Activated CD4-positive, alpha-beta T cell treated with anti-CD3 and anti-CD28 coated beads for 48 hours (primary cell): ENCODE data around the gene EIF1AD.
"Not testable (repeated sequence)": the region's sequence is repeated elsewhere in the genome, so short reads cannot be mapped to it uniquely, and the experiment has no call there.

Experiments
- DNase-seq: peaks from one replicate; pipeline ENCODE4 v3.0.0-alpha.2; 2020

The EIF1AD gene

GRCh38 chr11:66001942-66002647 lies at the start of gene EIF1AD, which contains the start of gene BANF1:
Gene EIF1AD, minus strand, starts transcription at chr11:66002157. Its CDS starts 1,768 bp downstream, at chr11:66000389.
Gene BANF1, plus strand, starts transcription at chr11:66002503. Its CDS starts 748 bp downstream, at chr11:66003251.
- DNase-seq = peak; percentile 95

DNA sequence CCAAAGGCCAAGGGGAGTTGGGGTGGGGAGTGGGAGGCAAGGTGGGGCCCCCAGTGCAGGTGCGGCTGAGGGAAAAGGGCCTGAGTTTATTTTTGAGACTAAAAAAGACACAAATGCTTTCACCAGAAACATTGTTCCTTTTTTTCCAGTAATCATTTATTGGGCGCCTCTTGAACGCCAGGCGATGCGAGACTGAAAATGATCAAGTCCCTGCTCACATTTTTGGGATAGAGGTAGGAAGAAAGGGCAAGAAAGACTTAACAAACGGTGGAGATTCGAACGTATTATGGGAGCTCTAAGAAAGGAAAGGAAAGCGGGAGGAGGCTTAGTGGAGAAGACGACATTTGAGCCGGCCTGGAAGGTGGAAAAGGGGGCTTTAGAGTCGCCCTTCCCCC lies 49.4 kb upstream of the EIF1AD start:
- DNase-seq = no peak

GRCh38 chr11:66050581-66051231 lies 48.7 kb upstream of the EIF1AD start:
- DNase-seq = no peak

DNA sequence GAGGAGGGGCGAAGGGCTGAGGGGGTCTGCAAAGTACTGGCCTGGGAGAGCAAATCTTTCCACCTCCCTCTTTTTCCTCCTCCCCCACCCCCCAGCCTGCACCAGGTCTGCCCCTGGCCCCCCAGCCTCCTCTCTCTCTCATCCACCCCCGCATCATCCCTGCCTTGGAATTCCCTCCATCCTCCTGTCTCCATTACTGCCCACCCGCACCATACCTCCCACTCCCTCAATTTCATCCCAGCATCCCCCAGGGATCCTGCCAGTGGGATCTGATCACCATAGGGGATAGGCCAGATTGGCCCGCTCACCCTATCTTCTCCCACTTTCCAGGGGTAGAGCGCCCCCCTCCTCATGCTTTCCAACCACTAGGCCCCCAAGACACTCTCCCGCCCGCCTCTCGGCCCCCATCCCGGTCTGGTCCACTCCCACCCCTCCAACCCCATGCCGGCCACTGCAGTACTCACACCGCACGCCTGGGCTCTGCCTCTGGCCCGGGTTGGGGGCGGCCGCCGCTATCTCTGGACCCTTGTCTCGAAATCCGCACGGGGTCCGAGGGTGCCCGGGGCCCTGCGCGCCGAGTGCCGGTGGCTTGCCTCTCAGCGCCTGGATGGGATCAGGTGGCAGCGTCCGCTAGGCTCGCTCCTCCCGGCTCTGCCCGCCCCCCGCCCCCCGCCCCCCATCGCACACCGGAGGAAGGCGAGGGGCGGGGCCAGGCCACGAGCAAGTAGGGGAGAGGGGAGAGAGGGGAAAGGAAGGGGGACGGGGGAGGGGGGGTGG lies 46.8 kb upstream of the EIF1AD start, which contains the start of gene GAL3ST3:
Gene GAL3ST3 (minus strand): TSS at position 615 of the 777 bp plus-strand sequence. CDS start 3,746 bp downstream, outside the sequence.
- DNase-seq = no peak

DNA sequence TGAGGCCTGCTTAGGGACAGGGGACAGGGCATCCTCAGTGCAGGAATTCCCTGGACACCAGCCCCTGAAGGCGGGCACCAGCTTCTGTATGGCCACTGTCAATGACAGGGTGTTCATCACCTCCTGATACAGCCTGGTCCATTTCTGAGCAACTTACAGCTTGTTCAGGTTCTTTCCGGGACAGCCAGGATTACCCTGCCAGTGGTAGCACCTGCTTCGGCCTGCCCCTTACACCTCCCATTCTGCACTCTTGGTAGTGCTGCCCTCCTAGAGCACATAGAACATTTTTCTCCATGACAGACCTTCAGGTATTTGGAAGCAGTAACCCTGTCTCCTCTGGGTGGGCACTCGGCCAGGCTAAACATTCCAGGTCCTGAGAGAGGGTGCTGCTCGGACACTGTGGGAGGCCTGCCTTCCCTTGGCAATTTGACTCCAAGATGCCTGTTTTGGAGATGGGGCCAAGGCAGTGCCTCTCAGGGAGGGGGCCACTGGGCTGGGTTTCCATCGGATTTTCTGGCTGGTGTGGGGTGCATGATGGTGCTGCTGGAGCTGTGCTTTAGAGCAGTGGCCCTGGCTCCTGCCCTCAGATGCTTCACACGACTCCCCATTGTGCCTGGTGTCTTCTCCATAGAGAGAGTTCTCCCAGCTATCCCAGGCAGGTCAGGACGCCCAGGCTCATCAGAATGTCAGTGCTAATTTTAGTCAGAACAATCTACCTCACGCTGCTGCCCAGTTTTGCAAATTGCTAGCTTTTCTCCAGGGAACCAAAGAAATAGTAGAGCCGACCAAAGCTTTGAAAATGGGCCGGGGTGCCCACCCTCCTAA lies 45.8 kb upstream of the EIF1AD start:
- DNase-seq = no peak

DNA sequence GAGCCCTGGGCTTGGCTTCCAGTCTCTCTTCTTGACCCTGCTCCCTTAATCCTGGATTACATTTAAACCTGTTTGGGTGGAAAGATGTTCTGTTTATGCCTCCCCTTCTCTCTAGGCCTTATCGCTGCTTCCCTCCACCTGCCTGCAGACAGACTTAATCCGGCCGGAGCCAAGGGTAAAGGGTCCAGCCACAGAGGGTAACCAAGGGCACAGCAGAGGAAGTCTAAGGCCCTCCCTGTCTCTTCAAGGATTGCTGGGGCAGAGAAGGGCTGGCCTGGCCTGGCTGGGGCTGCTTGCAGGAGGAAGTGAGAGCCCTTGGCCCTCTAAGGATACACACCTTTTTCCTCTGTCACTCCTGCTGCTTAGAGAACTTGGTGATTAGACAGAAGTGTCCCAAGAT lies 44.9 kb upstream of the EIF1AD start:
- no peak for DNase-seq

- DNase-seq = peak; percentile 89
Measured at GRCh38 chr11:66045177-66045639, 43.3 kb upstream of the EIF1AD start.

DNA sequence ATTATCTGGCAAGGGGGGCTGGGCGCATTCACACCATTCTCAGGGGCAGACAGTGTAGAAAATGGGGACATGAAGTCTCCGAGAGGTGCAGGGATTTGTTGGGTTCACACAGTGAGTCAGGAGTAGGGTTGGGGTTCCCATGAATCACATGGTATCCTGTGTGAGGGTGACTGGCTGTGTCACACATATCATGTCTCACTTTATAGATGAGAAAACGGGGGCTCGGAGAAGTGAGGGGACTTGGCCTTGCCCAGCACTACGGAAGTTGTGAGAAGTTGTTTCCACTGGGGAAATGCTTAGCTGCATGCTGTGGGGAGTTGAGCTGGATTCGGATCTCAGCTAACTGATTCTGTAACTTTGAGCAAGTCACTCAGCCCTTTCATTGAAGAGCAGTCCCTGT lies 42.8 kb upstream of the EIF1AD start:
- peak; percentile 34 for DNase-seq

- no peak for DNase-seq
Measured at GRCh38 chr11:66042996-66043906, 41.3 kb upstream of the EIF1AD start.

DNA sequence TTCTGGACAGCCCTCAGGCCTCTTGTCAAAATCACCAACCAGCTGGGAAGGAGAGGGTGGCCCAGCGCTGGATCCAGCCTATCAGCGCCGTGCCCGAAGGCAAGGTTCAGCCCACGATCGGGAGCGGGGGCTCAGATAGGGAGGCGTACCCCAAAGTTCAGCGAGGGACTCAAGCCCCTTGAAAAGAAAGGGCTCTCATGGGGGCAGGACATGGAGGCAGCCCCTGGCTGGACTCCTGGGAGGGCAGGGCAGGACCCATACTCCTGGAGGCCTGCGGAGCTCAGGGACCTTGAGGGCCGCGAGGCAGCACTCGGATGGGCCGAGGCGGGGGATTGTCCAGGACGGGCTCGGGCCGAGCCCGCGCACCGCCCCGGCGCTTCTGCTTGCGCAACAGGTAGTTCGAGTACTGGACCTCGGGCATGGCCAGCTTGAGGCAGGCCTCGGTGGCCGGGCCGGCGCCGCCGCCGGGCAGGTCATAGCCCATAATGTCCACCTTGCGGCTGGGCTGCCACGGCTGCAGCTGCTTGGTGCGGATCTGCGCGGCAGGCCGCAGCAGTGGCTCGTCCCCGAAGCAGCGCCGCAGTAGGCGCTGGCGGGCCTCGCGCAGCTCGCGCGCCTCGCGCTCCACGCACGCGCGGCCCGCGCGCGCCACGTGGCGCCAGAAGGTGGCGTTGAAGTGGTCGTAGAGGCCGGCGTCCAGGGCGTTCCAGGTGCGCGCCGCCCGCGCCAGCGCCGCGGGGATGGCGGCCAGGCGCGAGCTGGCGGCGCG lies 40.5 kb upstream of the EIF1AD start:
- no peak for DNase-seq

- DNase-seq = no peak
Measured at GRCh38 chr11:66039765-66040164, 37.8 kb upstream of the EIF1AD start.

- no peak for DNase-seq
Measured at GRCh38 chr11:66037327-66037726, 35.4 kb upstream of the EIF1AD start.

GRCh38 chr11:66036334-66036710 lies 34.4 kb upstream of the EIF1AD start:
- DNase-seq = no peak

DNA sequence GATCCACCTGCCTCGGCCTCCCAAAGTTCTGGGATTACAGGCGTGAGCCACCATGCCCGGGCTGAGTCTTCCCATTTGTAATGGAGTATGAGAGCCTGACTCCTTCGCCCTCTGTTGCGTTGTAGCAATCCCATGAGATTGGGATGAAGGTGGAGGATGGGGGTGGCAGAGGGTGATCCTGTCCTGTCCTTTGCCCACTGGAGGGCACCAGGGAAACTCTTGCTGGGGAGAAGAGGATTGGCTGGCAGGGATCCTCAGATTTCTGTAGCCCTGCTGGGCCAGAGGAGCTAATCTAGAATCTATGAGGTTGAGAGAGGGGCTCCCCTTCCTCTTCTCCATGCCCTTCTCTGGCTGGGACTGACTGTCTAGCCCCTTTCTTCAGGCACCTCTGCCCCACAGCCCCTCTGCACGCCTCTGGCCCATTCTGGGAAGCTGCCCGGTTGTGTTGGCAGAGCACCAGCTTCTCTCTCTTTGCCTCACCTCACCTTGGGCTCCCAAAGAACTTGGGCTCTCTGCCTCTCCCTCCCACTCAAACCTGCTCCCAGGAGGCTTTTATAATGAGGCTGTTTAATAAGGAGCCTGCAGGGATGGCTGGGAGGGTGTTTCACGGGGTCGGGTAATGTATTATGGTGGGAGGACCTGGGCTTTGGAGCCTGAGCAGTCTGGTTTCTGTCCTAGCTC lies 33.8 kb upstream of the EIF1AD start:
- no peak for DNase-seq

DNA sequence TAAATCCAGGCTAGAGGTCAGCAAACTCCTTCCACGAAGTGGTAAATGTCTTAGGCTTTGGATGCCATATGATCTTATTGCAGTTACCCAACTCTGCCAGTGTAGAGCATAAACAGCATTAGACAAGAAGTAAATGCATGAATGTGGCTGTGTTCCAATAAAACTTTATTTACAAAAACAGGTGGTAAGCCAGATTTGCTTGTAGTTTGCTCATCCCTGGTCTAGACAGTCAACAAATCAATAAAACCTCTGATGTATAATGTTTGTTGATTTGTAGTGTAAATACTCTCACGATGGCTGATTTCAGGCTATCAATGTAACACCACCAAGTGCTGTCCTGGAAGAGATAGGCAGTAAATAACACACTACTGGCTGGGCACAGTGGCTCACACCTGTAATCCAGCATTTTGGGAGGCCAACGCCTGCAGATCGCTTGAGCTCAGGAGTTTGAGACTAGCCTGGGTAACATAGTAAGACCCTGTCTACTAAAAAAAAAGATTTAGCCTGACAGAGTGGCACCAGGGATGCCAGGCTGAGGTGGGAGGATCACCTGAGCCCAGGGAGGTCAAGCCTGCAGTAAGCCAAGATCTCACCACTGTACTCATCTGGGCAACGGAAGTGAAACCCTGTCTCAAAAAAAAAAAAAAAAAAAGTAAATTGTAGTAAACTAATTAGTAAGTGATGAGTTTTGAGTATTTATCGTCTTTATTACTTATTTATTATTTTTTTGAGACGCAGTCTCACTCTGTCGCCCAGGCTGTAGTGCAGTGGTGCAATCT lies 31.2 kb upstream of the EIF1AD start:
- no peak for DNase-seq

DNA sequence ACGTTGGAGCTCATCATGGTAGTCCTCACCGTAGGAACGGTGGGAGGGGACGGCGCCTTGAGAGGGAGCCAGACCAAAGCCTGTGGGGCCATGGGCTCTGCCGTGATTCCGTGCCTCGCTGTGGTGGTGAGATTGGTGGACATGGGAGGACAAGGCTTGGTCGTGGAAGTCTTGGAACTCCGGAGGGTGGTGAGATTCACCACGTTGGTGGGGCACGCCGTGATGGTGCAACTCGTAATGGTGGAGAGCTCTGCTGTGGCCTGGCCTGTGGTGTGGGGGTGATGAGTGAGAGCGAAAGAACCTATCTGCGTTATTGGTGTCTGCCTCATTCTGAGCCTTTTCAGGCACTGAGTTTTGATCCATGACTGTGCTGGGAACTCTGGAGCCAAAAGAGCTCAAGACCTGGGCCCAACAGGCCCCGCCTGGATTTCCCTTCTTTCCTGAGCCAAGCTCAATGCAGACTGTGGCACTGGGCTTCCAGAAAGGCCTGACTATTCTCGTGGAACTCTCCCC lies 24.1 kb upstream of the EIF1AD start, which contains the start of gene CATSPER1:
Gene CATSPER1 (minus strand): TSS at position 463 of the 513 bp plus-strand sequence. CDS start 100 bp downstream, at position 363.
- no peak for DNase-seq

- not testable (repeated sequence) for DNase-seq
Measured at GRCh38 chr11:66023186-66023440, 21.2 kb upstream of the EIF1AD start.

- peak; percentile 88 for DNase-seq
Measured at GRCh38 chr11:66022401-66023185, 20.6 kb upstream of the EIF1AD start.
